HG02571 (cell line): Measurements from ENCODE around the gene LUZP1.

Source experiments
- ATAC-seq: cut with Tn5 transposase; IDR thresholded peaks from one replicate; pipeline ENCODE4 v1.9.1; 2021; ENCODE audit warnings: mild to moderate bottlenecking, moderate library complexity; ENCODE audit not compliant: unreplicated experiment

The LUZP1 gene

DNA sequence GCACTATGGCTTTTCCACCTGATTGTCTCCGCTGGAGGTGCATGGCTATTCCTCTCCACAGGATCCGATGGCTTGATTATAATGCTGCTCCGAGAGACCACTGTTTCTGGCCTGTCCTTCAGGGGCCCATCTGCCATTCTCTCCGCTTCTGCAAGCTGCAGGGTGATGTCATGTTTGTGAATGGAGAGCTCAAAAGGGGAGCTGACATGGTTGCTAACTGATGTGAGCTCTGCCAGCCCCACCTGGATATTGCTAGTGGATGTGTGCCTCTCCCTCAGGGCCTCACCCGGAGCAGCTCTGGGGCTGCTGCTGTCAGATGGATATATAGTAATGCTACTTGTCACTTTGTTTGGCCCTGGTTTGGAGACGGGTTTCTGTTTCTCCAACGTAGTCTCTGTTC is 77.1 kb downstream of the LUZP1 start:
- ATAC-seq: no peak

- ATAC-seq: no peak
These were observed 78.6 kb downstream of the LUZP1 start for GRCh38 chr1:23090056-23090455.

DNA sequence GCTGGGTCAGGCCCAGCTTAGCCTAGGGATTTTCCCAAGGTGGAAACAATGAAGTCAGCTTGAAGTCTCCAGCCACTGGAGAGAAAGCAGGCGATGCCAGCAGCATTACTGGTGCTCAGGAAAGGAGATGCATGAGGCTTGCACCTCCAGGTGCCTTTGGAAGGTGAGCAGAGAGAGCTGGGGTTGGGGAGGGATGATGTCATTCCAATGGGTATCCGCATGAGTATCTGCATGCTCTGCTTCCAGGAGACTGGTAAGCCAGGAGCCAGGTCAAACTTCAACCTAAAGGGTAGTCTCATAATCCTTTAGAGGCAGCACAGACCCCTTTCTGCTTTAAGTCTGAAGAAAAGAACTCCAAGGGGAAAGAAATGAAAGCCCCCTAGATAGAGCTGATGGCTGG is 80.6 kb downstream of the LUZP1 start:
- ATAC-seq: no peak

GRCh38 chr1:23085696-23086095 is 83.0 kb downstream of the LUZP1 start:
- ATAC-seq: no peak

DNA sequence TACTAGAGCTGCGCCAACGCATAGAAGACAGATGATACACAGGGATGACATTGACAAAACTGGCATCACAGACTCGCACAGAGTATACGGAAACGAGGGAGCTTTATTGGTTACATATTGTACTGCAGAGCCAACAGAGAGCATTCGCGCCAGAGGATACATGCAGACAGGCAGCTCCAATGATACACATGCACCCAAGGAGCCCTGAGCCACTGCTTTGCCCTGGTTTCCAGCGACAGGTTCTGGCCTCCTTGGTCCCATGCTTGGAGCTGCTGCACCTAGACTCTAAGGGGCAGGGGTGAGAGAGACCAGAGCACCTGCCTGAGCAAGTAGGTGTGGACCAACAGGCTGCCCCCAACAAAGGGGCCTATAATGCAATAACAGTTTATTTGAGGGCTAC is 83.8 kb downstream of the LUZP1 start:
- ATAC-seq: no peak

DNA sequence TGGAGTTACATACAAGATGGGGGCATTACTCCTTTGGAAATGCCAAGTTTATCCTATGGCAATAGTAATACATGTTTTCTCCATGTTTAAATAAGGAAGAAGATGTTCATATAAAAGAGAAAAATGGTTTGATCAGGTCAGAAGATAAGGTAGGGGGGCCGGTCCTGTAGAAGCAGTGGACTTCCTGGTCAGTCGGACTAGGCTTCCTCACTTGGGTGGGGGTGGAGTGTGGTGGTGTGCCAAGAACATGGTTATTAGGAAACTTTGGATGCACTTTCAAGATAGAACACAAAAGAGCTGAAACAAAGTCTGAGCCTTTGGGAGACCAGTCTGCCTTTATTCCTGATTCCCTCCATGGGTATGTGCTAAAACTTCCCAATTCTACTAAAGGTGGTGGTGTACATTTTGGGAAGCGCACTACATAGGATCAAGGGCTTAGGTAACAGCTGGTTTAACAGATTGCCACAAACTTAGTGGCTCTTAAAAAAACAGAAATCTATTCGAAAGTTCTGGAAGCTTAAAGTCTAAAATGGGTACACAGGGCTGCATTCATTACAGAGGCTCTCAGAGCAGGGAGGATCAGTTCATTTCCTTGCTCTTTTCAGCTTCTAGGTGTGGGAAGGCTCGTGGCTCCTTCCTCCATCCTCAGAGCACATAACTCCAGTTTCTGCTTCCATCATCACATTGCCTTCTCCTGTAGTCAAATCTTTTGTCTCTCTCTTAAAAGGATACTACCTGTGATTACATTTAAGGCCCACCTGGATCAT is 84.8 kb downstream of the LUZP1 start:
- no peak for ATAC-seq

DNA sequence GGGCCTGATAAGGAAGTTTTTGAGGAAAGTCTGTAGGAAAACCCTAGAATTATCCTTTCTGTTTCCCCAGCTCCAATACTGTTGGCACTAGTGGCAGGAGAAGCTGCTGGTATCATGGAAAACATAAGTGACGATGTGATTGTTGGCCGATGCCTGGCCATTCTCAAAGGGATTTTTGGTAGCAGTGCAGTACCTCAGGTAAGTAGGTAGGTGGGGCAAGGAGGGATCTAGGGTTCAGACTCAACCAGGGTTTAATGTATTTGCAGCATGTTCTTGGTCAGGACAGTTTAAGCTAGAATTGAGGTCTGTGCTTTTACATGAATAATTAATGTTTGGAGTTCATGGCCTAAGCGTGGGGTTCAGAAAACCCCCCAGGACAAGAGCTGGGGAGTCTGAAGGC is 87.3 kb downstream of the LUZP1 start:
- ATAC-seq: no peak

DNA sequence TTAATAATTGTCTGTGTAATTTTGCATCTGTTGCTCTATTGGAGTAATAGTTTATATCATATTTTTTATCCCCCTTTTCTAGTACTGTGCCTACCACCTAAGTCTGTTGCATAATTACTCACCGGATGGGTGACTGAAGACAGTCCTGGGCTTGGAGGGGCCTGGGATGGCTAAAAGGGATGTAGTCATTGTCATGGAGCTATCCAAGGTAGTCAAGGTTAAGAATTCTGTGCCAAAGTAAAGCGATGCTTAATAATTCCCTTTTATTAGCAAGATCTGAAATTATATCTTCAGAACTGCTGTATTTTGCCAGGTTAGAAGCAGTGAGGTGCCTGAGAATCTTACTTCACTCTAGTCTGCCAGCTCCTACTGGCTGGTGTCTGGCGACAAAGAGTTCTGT is 87.8 kb downstream of the LUZP1 start:
- ATAC-seq: no peak

DNA sequence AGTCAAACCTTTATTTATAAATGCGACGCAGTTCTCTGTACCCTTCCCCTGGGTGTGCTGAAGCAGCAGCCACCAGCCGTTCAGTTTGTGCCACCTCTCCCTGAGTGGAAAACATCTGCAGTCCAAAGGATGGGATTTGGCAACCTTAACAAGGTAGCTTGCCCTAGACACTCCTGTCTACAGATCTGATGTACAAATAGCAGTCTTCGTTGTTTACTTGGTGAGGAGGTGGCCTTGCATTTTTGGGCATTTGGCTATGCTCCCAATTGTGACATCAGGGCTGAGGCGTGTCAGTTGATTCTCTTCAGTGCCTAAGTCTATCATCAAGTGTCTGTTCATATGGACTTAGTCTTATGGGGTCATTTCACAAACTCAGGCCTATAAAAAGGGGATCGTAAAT is 89.6 kb downstream of the LUZP1 start:
- ATAC-seq: no peak

DNA sequence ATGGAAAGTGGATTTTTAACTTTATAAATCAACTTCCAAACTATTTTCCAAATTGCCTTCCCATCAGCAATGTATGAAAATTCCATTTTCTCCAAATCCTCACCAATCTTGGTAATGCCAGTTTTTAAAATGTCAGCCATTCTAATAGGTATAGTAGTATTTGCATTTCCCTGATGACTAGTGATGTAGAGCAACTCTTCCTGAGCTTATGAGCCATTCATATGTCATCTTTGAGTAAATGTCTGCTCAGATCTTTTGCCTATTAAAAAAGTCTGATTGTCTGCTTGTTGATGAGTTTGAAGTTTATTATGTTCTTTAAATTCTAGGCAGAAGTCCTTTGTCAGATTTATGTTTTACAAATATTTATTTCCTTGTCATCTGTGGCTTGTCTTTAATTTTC is 94.6 kb downstream of the LUZP1 start:
- no peak for ATAC-seq

DNA sequence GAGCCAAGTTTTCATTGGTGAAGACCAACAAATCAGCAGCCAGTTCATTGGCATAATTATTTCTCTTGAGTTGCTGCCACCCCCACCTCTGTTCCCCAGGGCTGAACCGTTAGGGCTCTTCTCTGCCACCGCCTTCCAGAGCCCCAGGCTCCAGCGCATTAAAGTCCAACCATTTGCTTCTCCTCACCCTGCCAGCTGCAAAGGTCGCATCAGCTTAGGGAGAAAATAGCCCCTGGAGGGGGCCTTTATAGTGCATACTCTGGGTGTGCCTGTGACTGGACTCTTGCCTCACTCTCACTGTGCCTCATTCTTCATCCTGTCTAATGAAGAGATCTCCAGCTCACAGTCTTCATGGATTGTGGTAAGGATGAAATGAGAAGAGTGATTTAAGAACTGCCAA is 99.0 kb downstream of the LUZP1 start:
- no peak for ATAC-seq

GRCh38 chr1:23069149-23069548 is 99.5 kb downstream of the LUZP1 start:
- no peak for ATAC-seq

- ATAC-seq: no peak
These were observed 102.6 kb downstream of the LUZP1 start for GRCh38 chr1:23066075-23066474.

DNA sequence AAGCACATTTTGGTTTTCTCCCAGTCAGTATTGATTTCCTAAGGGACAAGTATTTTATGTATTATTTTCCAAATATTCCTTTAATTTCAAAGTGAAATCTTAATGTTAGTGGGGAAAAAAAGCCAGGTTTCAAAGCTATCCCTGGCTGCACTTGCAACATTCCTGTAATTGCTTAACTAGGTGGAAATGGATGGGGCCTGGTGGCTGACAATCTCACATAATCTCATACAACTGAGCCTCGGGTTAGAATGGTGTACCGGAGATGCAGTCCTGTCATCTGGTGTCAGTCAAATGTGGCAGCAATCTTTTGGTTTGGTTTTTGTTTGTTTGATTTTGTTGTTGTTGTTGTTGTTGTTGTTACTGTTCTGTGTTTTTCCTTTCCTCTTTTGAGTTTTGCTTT is 103.3 kb downstream of the LUZP1 start:
- ATAC-seq: no peak

- ATAC-seq: no peak
These were observed 106.4 kb downstream of the LUZP1 start for GRCh38 chr1:23062271-23062670.

GRCh38 chr1:23057301-23057700 is 111.4 kb downstream of the LUZP1 start:
- ATAC-seq: no peak

DNA sequence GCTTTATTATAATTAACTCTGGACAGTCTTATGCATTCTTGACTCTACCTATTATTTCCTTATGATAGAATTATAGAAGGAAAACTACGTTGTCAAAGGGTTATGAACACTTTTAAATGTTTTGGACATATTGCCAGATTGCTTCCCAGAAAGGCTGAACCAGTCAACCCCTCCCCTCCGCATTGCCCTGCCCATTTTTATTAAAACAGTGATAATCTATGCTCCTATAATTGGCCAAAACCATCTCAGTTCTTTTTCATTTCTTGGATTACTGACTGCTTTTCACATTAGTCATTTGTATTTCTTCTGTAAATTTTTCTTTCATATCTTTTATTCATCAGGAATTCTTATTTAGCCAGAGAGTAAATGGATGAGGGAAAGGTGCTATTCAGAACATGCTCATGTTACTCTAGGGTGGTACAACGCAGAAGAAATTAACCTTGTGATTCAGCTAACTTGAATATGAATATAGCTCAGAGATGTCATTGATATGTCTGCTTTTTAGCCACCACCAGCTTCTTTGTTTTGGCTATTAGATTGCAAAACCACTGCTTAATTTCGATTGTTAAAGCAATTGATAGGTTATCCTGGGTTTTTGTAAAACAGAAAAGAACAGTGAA is 117.3 kb downstream of the LUZP1 start:
- ATAC-seq: no peak

- ATAC-seq: no peak
These were observed 118.5 kb downstream of the LUZP1 start for GRCh38 chr1:23050201-23050600.

DNA sequence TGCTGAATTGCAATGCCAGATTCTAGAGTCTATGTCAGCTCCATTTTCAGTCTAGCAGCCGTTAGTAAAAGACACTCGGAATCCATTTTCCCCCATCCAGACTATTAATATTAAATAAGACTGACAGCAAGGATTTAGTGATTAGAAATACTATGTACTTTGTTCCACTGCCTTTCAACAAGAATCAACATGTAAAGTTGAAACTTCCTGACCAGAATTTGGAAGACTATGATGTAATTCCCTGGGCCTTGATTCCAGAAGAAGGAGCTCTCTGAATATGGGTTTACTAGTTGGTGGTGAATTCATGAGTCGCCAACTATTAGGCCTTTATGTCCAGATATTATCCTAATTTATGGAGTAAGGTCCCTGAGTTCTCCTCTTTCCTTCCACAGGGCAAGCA is 124.6 kb downstream of the LUZP1 start:
- no peak for ATAC-seq

DNA sequence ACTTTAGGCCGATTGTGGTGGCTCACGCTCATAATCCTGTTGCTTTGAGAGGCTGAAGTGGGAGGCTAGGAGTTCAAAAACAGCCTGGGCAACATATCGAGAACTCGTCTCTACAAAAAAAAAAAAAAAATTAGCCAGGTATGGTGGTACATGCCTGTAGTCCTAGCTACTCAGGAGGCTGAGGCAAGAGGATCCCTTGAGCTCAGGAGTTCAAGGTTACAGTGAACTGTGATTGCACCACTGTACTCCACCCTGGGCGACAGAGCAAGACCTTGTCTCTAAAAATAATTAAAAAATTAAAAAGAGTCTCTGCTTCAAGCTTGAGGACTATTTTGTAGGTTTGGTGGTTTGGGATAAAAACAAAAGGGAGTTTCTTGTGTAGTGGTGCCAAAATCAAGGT is 128.1 kb downstream of the LUZP1 start:
- ATAC-seq: no peak

- ATAC-seq: no peak
These were observed 129.3 kb downstream of the LUZP1 start for GRCh38 chr1:23039308-23039826.

DNA sequence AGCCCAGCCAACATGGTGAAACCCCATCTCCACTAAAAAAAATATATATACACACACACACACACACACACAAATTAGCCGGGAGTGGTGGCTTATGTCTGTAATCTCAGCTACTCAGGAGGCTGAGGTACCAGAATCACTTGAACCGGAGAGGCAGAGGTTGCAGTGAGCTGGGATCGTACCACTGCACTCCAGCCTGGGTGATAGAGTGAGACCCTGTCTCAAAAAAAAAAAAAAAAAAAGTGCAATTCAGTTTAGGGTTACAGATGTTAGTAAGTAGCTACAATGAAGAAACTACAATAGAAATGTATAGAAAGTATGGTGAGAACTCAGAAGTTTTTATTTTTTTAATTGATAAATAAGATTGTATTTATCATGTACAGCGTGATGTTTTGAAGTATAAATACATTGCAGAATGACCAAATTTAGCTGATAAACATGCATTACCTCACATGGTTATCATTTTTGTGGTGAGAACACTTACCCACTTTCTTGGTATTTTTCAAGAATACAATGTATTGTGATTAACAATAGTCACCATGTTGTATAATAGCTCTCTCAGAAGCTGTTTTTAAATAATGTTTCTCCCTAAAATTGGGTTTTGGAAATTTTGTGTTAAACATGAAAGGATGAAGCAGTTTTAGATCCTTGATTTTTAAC is 131.4 kb downstream of the LUZP1 start:
- no peak for ATAC-seq
